DOHH2 (cell line): Measurements from ENCODE around the gene C1orf94.

Experiments used
- CTCF ChIP-seq: fragments of 200-600 bp; sonication (generic); IDR thresholded peaks from one replicate; pipeline ENCODE4 v1.5.1; 2014; ENCODE audit warnings: antibody characterized with exemption, mild to moderate bottlenecking, low read depth, low read length; ENCODE audit not compliant: poor library complexity, severe bottlenecking
- EZH2phosphoT487 ChIP-seq: fragments of 200-600 bp; sonication (generic); IDR thresholded peaks from 2 replicates; pipeline ENCODE4 v1.6.1; 2017; ENCODE audit warnings: borderline replicate concordance, mild to moderate bottlenecking, antibody characterized with exemption, low read length, moderate library complexity, mixed read lengths

GRCh38 chr1:34131396-34132160 lies 45.1 kb upstream of the C1orf94 start:
- TF ChIP-seq CTCF (no peak), EZH2phosphoT487 (no peak)
